HG02973 (cell line): ENCODE measurements around the gene CRTAP.
"Not testable (repeated sequence)": the region's sequence is repeated elsewhere in the genome, so short reads cannot be mapped to it uniquely, and the experiment has no call there.

Experiments used
- ATAC-seq: cut with Tn5 transposase; IDR thresholded peaks from one replicate; pipeline ENCODE4 v1.9.1; 2021; ENCODE audit warnings: moderate library complexity; ENCODE audit not compliant: unreplicated experiment

The CRTAP gene

DNA sequence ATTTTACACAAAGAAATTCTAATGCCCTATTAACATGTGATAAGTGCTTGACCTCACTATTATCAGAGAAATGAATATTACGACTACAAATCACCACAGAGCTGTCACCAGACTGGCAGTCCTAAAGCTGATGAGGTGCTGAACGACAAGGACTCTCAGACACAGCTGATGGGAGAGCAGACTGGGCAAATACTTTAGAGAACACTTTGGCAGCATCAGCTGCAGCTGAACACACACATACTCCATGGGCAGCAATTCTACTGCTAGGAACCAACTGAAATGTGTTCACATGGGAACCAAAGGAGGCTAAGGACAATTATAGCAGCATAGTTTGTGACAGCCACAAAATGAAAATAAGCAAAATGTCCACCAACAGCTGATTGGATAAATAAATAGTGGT is 59.3 kb downstream of the CRTAP start:
- ATAC-seq = no peak

DNA sequence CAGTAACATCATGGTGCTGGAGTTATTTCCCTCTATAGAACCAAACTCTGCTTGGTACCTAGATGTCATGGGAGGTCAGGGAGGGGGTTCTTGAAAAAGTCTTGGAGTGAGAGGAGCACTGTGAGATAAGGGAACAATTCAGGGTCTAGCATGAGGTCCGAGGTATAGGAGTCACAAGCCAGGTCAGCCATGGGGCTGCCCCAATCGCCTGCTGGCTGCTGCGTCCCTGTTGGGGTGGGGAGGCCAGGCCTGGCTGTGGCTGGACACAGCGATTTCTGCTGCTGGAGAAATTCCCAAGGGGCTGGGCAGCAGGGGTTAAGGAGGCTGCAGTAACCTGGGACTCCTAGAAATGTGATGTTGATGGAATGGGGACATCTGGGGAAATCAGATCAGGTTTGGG is 59.9 kb downstream of the CRTAP start:
- no peak for ATAC-seq

DNA sequence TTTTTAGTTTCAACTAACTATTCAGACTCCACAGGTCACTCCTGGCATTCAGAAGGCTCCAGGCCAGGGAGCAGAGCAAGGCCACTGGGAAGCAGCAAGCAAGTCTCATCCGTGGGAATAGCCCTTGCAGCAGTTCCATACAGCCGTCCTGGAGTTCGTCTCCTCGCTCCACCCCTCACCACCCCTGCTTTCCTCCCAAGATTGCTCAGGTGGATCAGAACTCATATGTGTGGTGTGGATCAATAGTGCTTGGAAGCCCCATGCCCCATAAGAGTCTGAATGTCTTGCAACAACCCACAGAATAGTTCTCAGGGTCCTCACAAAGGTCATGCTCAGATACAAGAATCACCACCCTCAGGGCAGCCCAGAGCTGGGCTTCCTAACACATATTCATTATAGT is 60.3 kb downstream of the CRTAP start:
- ATAC-seq = no peak

GRCh38 chr3:33174711-33175414 is 61.0 kb downstream of the CRTAP start:
- ATAC-seq = no peak

- ATAC-seq = no peak
Measured at GRCh38 chr3:33179132-33179531, 65.3 kb downstream of the CRTAP start.

GRCh38 chr3:33181229-33181628 is 67.4 kb downstream of the CRTAP start:
- ATAC-seq = no peak

GRCh38 chr3:33181641-33182040 is 67.8 kb downstream of the CRTAP start:
- ATAC-seq = not testable (repeated sequence)

DNA sequence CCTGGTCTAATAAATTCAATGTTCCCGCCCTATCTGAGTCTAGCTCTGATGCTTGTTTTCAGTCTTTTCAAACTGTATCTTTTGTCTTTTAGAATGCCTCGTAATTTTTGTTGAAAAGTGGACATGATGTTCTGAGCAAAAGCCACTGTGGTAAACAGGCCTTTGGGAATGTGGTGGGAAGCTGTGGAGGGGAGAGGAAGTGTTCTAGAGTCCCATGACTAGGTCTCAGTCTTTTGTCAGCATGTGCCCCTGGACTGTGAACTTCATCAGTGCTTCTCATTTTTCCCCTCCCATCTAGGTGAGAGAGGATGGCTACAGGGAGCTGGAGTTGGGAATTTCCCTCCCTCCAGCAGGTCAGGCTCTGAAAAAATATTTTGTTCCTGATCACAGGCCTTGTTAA is 71.0 kb downstream of the CRTAP start:
- no peak for ATAC-seq

DNA sequence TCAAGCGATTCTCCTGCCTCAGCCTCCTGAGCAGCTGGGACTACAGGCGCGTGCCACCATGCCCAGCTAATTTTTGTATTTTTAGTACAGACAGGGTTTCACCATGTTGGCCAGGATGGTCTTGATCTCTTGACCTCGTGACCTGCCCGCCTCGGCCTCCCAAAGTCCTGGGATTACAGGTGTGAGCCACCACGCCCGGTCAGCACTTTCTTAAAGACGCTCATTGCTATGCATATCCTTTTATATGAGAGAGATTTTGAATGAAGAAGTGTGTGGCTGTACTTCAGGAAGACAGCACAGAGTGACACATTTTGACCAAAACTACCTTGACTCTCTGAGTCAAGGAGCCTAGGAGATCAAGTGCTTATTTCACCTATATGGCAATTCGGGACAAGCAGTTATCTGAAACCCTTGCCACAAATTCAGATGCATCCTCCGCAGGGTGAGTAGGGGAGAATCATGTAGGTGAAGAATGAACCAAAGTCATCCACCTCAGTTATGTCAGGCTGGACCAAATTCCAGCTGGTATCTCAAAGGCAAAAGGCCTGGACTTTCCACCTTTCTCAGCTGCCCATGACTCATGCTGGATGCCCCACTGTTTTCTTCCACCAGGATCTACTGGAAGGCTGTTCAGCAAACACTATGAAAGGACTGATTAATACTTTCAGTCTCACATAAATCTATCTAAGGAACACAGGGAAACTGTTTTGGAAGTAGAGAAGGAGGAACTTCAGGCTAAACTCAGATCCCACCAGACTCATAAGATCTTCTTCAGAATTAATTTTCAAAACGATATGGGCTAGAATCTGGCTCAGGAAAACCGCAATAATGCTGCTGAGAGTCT is 72.9 kb downstream of the CRTAP start:
- ATAC-seq = no peak

DNA sequence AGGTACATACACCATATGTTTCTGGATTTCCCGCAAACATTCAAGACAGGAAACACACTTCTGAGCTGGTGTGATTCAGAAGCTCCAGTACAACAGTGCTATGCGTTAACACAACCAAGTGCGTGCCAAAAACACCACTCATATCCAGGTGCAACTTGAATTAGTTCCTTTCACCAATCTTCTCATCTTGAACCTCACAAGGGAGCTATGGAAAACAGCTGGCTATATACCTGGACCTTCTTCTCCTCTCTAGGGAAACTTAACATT is 73.5 kb downstream of the CRTAP start:
- no peak for ATAC-seq

DNA sequence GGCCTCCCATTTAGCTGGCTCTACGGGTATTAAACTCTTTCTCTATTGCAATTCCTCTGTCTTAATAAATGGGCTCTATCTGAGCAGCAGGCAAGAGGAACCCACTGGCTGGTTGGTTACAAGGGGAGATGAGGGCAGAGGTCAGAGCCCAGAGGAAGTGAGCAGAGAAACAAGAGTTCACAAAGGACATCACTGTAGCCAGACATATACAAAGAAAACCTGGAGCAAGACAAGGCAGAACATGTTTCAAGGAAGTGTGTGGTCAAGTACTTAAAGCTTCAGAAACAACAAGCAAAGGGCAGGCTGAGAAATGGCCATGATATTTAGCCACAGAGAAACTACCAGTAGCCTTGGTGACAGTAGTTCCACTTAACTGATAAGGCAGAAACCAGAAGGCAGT is 80.5 kb downstream of the CRTAP start:
- ATAC-seq = no peak

DNA sequence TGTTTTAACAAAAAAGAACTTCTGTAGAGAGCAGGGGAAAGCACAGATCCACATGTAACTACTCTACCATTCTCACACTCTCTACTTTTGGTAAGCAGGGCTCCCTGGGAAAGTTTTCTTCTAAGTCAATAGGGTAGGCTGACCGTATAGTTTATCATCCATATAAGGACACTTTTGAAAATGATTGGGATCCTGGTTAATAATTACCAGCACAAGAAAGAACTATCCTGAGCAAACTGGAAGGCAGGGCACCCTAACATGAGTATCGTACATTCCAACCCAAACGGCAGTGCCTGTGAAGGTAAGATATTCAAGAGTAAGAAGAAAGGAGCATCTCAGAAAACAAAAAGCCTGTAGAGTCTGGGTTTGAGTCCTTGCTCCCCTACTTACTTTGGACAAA is 82.7 kb downstream of the CRTAP start:
- ATAC-seq = no peak
